BJ (cell line): ENCODE measurements around the gene COL21A1. TPM values are rescaled to one million over a fixed set of nuclear protein-coding genes. Genes with fewer than 3 reads are reported as not detected.

Experiments
- CTCF ChIA-PET: fragments of 350-600 bp; formaldehyde crosslinking; extraction: SDS; loops from one replicate; lab custom pipeline; 2021; ENCODE audit warnings: antibody characterized with exemption, inconsistent platforms; lab: Yijun Ruan, JAX
- POLR2A ChIA-PET: fragments of 300-600 bp; sonication (Branson Sonifier 250); formaldehyde crosslinking; extraction: SDS; loops from one replicate; lab custom pipeline; 2021; ENCODE audit warnings: antibody characterized with exemption; lab: Charles Lee
- DNase-seq: peaks from one replicate; pipeline ENCODE4 v3.0.0-alpha.2; 2011; ENCODE audit warnings: low read depth
- H3K27me3 ChIP-seq: 2 replicates; pipeline ENCODE4 v1.6.0; 2011; ENCODE audit warnings: low read length; ENCODE audit not compliant: control insufficient read depth, insufficient read depth
- H3K36me3 ChIP-seq: 2 replicates; pipeline ENCODE4 v1.5.1; 2011; ENCODE audit warnings: low read length; ENCODE audit not compliant: control insufficient read depth, insufficient read depth
- H3K4me3 ChIP-seq: 2 replicates; pipeline ENCODE4 v1.5.1; 2011; ENCODE audit warnings: low read depth, mild to moderate bottlenecking, control low read depth, low read length
- CTCF ChIP-seq: IDR thresholded peaks from 2 replicates; pipeline ENCODE4 v1.5.1; 2011; ENCODE audit warnings: low read depth, mild to moderate bottlenecking, control low read depth, inconsistent platforms, low read length, moderate library complexity; ENCODE audit not compliant: insufficient read depth
- polyA plus RNA-seq: library from polyadenylated mRNA; depleted of rRNA; stranded (reverse); fragments of >200 nt; gene quantifications from 2 replicates; pipeline ENCODE4 v1.2.3, GENCODE V29; 2011

COL21A1 gene
- polyA plus RNA-seq, 1 experiment: 0.07 TPM

- H3K27me3 ChIP-seq: no peaks in the 10 kb centered on the region
- POLR2A ChIA-PET: no interaction called here
- H3K36me3 ChIP-seq: no peaks in the 10 kb centered on the region
- CTCF ChIA-PET: interaction anchor here (1.3 to 1.4 kb wide), 2 partner anchors 10 to 15 kb away, joined by 3 to 4 read pairs; no protein-coding TSS in a partner anchor
- H3K4me3 ChIP-seq: no peak overlapping the region
- no peak for TF ChIP-seq CTCF
- DNase-seq: no peak
Observed at GRCh38 chr6:56230976-56231566, 16.3 kb downstream of the COL21A1 start.

DNA sequence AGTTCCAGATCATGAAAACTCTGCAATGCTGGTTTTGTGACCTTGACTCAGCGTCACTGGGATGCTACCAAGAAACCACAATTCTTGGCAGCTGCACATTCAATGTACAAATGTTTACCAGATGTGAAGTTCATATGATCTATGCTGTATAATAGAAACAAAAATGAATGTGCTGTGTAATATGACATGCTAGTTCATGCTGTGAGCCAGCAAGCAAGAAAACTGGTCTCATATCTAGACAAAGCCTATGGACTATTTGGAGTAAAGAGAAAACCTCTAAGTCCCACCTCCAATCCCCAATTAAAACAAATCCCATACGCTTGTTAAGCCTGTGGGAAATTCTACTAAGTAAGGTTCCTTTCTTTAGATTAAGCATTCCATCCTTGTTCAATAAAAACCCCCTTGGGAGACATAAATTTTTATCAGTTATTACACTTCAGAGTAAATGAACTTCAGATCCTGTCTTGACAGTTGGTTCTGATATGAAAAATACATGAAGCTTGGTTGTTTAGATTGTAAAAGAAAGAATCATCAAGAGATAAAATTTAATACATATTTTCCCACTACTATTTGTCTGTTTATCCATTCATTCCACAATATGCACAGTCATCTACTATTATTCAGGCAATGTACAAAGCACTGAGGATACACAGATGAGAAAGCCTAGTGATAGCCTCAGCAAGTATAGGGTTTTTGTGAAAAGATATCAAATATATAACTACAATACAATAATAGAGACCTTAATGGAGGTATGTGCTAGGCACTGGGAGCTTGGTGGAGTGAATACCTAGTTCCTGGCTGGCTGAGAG lies 20.1 kb downstream of the COL21A1 start:
- H3K36me3 ChIP-seq: no peaks in the 10 kb centered on the region
- H3K27me3 ChIP-seq: no peaks in the 10 kb centered on the region
- peak; percentile 70 for DNase-seq
- no peak for TF ChIP-seq CTCF
- CTCF ChIA-PET: no interaction called here
- no peak overlapping the region for H3K4me3 ChIP-seq
- POLR2A ChIA-PET: no interaction called here

GRCh38 chr6:56223995-56224394 lies 23.4 kb downstream of the COL21A1 start:
- peak; percentile 78 for DNase-seq
- H3K36me3 ChIP-seq: no peaks in the 10 kb centered on the region
- no peak overlapping the region for H3K4me3 ChIP-seq
- H3K27me3 ChIP-seq: no peaks in the 10 kb centered on the region
- CTCF ChIA-PET: interaction anchor here (0.6 to 0.8 kb wide), 2 partner anchors 9 to 69 kb away, joined by 3 to 4 read pairs; no protein-coding TSS in a partner anchor
- POLR2A ChIA-PET: no interaction called here
- TF ChIP-seq CTCF: no peak

- POLR2A ChIA-PET: no interaction called here
- no peak overlapping the region for H3K4me3 ChIP-seq
- TF ChIP-seq CTCF: no peak
- peak; percentile 67 for DNase-seq
- no peaks in the 10 kb centered on the region for H3K27me3 ChIP-seq
- H3K36me3 ChIP-seq: no peaks in the 10 kb centered on the region
- CTCF ChIA-PET: interaction anchor here (0.5 to 1.1 kb wide), 2 partner anchors 28 to 152 kb away, joined by 3 read pairs; no protein-coding TSS in a partner anchor
Observed at GRCh38 chr6:56222499-56222898, 24.9 kb downstream of the COL21A1 start.

DNA sequence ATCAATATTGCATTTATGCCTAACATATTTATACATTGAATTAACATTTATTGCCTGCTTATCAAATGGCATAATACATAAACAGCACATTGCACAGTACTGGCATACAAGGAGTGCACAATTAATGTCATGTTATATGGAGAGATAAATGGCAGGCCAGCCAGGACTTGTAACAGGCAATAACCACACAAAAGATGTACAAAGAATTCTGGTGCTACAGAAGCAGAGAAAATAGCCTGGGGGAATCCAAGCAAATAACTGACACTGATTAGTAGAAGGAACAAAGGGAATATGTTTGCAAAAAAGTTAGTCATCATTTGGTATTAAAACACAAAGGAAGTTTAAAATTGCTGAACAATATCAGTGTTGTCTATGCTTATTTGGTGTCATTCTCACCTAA lies 27.3 kb downstream of the COL21A1 start:
- Histone ChIP-seq H3K27me3 (no peaks in the 10 kb centered on the region), H3K4me3 (no peak overlapping the region), H3K36me3 (no peaks in the 10 kb centered on the region)
- CTCF ChIA-PET: no interaction called here
- POLR2A ChIA-PET: no interaction called here
- DNase-seq: no peak
- TF ChIP-seq CTCF: no peak
